K562 (cell line): ENCODE results near the gene BPHL. TPM values are rescaled to one million over a fixed set of nuclear protein-coding genes. Genes with fewer than 3 reads are reported as not detected.

ENCODE experiments used
- ATAC-seq: fragments of 200-7000 bp; cut with Tn5 transposase; 3 replicates; pipeline ENCODE4 v1.9.1; 2020; ENCODE audit warnings: moderate library complexity
- BruUV-seq: library from RNA; stranded (reverse); fragments of 400-500 nt; replicated peaks from 2 replicates; lab custom pipeline; 2021; lab: Mats Ljungman, UMichigan
- CTCF ChIA-PET: fragments of 300-600 bp; formaldehyde crosslinking; extraction: SDS; loops from one replicate; lab custom pipeline; 2021; ENCODE audit warnings: low intra/inter-chr PET ratio; lab: Yijun Ruan, JAX
- POLR2A ChIA-PET: fragments of 300-600, 350-650 bp; sonication (Branson Sonifier 250); formaldehyde crosslinking; extraction: SDS; loops from one replicate; lab custom pipeline; 2021; ENCODE audit warnings: antibody characterized with exemption, inconsistent platforms; lab: Yijun Ruan, JAX
- DNase-seq, 4 experiments: peaks; one replicate each; pipeline versions ENCODE4 v3.0.0 to v3.0.0-alpha.2; 2011 to 2018; ENCODE audit warnings: low spot score in 3 of 4, mixed read lengths in 3 of 4; ENCODE audit errors: extremely low read depth in 1 of 4
- FAIRE-seq: peaks from 2 replicates; lab custom pipeline; 2011; peaks lifted over from hg19 to GRCh38; lab: Jason Lieb, UNC
- H2AFZ ChIP-seq: 2 replicates; pipeline ENCODE4 v1.6.0; 2011; ENCODE audit warnings: low read depth, low read length, control low read depth, inconsistent platforms
- H3K27ac ChIP-seq: fragments of 200-600 bp; 3 replicates; pipeline ENCODE4 v1.8.0; 2011; ENCODE audit warnings: low read depth, mild to moderate bottlenecking, control low read depth, inconsistent platforms, low read length, moderate library complexity, mixed read lengths; ENCODE audit errors: extremely low read depth
- H3K27me3 ChIP-seq, 2 experiments: fragments of 300-600 bp in 1 of 2; 2 replicates in 1 of 2; 3 replicates in 1 of 2; pipeline versions ENCODE4 v1.6.0 to v1.8.0; 2011; ENCODE audit warnings: inconsistent platforms in 2 of 2, low read length in 2 of 2, mild to moderate bottlenecking in 1 of 2, mixed read lengths in 1 of 2, moderate library complexity in 1 of 2; ENCODE audit not compliant: control insufficient read depth in 2 of 2, insufficient read depth in 2 of 2
- H3K36me3 ChIP-seq: fragments of 300-600 bp; 3 replicates; pipeline ENCODE4 v1.8.0; 2011; ENCODE audit warnings: mild to moderate bottlenecking, low read length, inconsistent platforms; ENCODE audit not compliant: control insufficient read depth, insufficient read depth
- H3K4me1 ChIP-seq, 2 experiments: fragments of 200-600 bp in 1 of 2; replicated peaks in 1 of 2; 2 replicates in 1 of 2; 3 replicates in 1 of 2; pipeline versions ENCODE4 v1.5.1 to v1.8.0; 2011; ENCODE audit warnings: inconsistent platforms in 2 of 2, low read length in 2 of 2, mild to moderate bottlenecking in 1 of 2, mixed read lengths in 1 of 2, moderate library complexity in 1 of 2; ENCODE audit not compliant: control insufficient read depth in 2 of 2, insufficient read depth in 2 of 2
- H3K4me2 ChIP-seq: 2 replicates; pipeline ENCODE4 v1.6.1; 2011; ENCODE audit warnings: low read length, control low read depth, inconsistent platforms, mixed read lengths; ENCODE audit not compliant: insufficient read depth
- H3K4me3 ChIP-seq: fragments of 200-600 bp; sonication (generic), shearing (Covaris generic); 2 replicates; pipeline ENCODE4 v1.5.1; 2016; ENCODE audit warnings: control low read depth, inconsistent platforms
- H3K79me2 ChIP-seq: fragments of 200-600 bp; 3 replicates; pipeline ENCODE4 v1.8.0; 2011; ENCODE audit warnings: low read length, inconsistent platforms; ENCODE audit not compliant: control insufficient read depth, insufficient read depth
- H3K9ac ChIP-seq, 2 experiments: 2 replicates each; pipeline versions ENCODE4 v1.6.0 to v1.6.1; 2011; ENCODE audit warnings: low read depth in 2 of 2, low read length in 2 of 2, control low read depth in 1 of 2, inconsistent platforms in 1 of 2, mild to moderate bottlenecking in 1 of 2, mixed read lengths in 1 of 2; ENCODE audit not compliant: insufficient read depth in 1 of 2
- H3K9me1 ChIP-seq: one replicate; pipeline ENCODE4 v1.6.0; 2011; ENCODE audit warnings: inconsistent platforms, mild to moderate bottlenecking, low read length, moderate library complexity; ENCODE audit not compliant: control insufficient read depth, insufficient read depth
- H3K9me3 ChIP-seq: replicated peaks from 2 replicates; pipeline ENCODE4 v1.5.1; 2011; ENCODE audit warnings: low read depth, low read length, inconsistent platforms; ENCODE audit not compliant: control insufficient read depth, insufficient read depth
- H4K20me1 ChIP-seq: replicated peaks from 2 replicates; pipeline ENCODE4 v1.6.1; 2011; ENCODE audit warnings: low read length, inconsistent platforms, mixed read lengths; ENCODE audit not compliant: control insufficient read depth, insufficient read depth
- C11orf30 ChIP-seq: fragments of 450-650 bp; IDR thresholded peaks from 2 replicates; pipeline ENCODE4 v1.6.1; 2016; ENCODE audit warnings: low read depth, mild to moderate bottlenecking
- E2F3 ChIP-seq: fragments of 250-450 bp; sonication (Bioruptor Pico); IDR thresholded peaks from 2 replicates; pipeline ENCODE4 v1.4.0; 2020; ENCODE audit warnings: mild to moderate bottlenecking
- MAFF ChIP-seq: IDR thresholded peaks from 2 replicates; pipeline ENCODE4 v1.6.1; 2012; ENCODE audit warnings: low read length, improper control_type of control experiment
- MAFG ChIP-seq: fragments of 450-650 bp; conservative IDR thresholded peaks from 2 replicates; pipeline ENCODE4 v1.6.1; 2016; ENCODE audit warnings: missing genetic modification characterization, missing compliant biosample characterization
- ZBTB40 ChIP-seq, 2 experiments: fragments of 450-650 bp in 1 of 2; sonication (generic) in 1 of 2; formaldehyde crosslinking in 1 of 2; IDR thresholded peaks; 2 replicates each; pipeline versions ENCODE4 v1.7.1 to v1.9.0; 2016 to 2022; ENCODE audit warnings: inconsistent platforms in 1 of 2, mild to moderate bottlenecking in 1 of 2, missing genetic modification reagents in 1 of 2
- ZNF316 ChIP-seq: fragments of 450-650 bp; IDR thresholded peaks from 2 replicates; pipeline ENCODE4 v1.6.1; 2016
- WGBS: fragments of 100-300 bp; shearing (Covaris generic); methylation state at CpG from one replicate; pipeline ENCODE4 v1.1.6; 2016; ENCODE audit warnings: low coverage, mixed read lengths; ENCODE audit not compliant: insufficient coverage; ENCODE audit errors: missing lambda C conversion rate; 5-methylcytosine and 5-hydroxymethylcytosine counted together
- in situ Hi-C: fragments of 300-500 bp; cut with MboI; formaldehyde crosslinking; loops from 4 replicates; pipeline ENCODE4 v1.15.0; 2018; ENCODE audit warnings: inconsistent platforms, mixed read lengths
- intact Hi-C: fragments of 100-400 bp; cut with micrococcal nuclease; formaldehyde crosslinking; loops from 2 replicates; pipeline ENCODE4 v1.14.2; 2022
- polyA plus RNA-seq, 8 experiments: library from polyadenylated mRNA; depleted of rRNA in 4 of 8; stranded (reverse) in 5 of 8; unstranded in 3 of 8; fragments of >200 nt; fragmentation: Nextera tagmentation in 2 of 8; fragmentation: Illumina TruSeq in 1 of 8; extraction: Ambion mirVana in 2 of 8; extraction: Trizol in 1 of 8; gene quantifications; 2 replicates each; pipeline versions ENCODE4 v1.2.1 to v1.2.3, GENCODE V29; 2011 to 2014; ENCODE audit warnings: inconsistent platforms in 1 of 8, missing spikeins in 1 of 8
- total RNA-seq, 7 experiments: library from RNA; depleted of rRNA in 6 of 7; stranded (reverse); fragments of >200 nt in 6 of 7; fragmentation: Illumina TruSeq in 2 of 7; extraction: Trizol in 2 of 7; gene quantifications; 2 replicates each; pipeline versions ENCODE4 v1.2.1 to v1.2.3, GENCODE V29; 2011 to 2021; ENCODE audit warnings: low replicate concordance in 1 of 7

The BPHL gene
- total and polyA plus RNA-seq, 9 of the 15 experiments (the other 6 are each of a cell fraction or from before 2014, with no cell fraction given) = 3.5 to 17.4 (median 8.2) TPM

GRCh38 chr6:3086282-3086946, 32.1 kb upstream of the BPHL start:
- DNase-seq = no peak
- TF ChIP-seq ZBTB40 (IDR thresholded peaks at IDR 0.05) (no peak), ZBTB40 (CRISPR knock-in tag; IDR thresholded peaks at IDR 0.05) (no peak), E2F3 (CRISPR knock-in tag) (no peak), MAFG (tag) (peak; percentile 21; the same call in 1 of the 2 replicates), C11orf30 (peak; percentile 44; the same call in 1 of the 2 replicates), ZNF316 (peak; percentile 65), MAFF (0 out of 2 replicates have a peak, but pooled peaks have one; percentile 25)
- TF ChIP-seq, all 486 proteins: peak for 4
- intact Hi-C loops = no loop called here
- Histone ChIP-seq H3K4me3 (no peak overlapping the region), H4K20me1 (no peaks in the 10 kb centered on the region), H3K27ac (no peak overlapping the region), H3K9ac (no peak overlapping the region), H3K9me3 (peaks cover 16% of the 10 kb centered on the region), H3K4me1 (no peaks in the 10 kb centered on the region), H3K27me3 (no peaks in the 10 kb centered on the region), H3K4me2 (no peak overlapping the region), H3K36me3 (peaks cover 79% of the 10 kb centered on the region), H3K9me1 (no peaks in the 10 kb centered on the region), H2AFZ (no peak overlapping the region), H3K79me2 (no peaks in the 10 kb centered on the region)
- in situ Hi-C loops = no loop called here
- ATAC-seq (no peak), FAIRE-seq (no peak)
- WGBS = 52% methylated on average over 7 of the region's 7 CpGs
- ChIA-PET POLR2A (interaction anchor here (0.7 to 1.6 kb wide), 3 partner anchors 10 to 24 kb away, joined by 3 to 7 read pairs (median 3); no protein-coding TSS in a partner anchor), CTCF (interaction anchor here (0.7 kb wide), 1 partner anchor 256 kb away, joined by 3 read pairs; no protein-coding TSS in a partner anchor)
- no TSS peak for BruUV-seq
